Upper lobe of right lung (tissue), 1 donor: Measurements from ENCODE around the gene SMARCE1. TPM values are rescaled to one million over a fixed set of nuclear protein-coding genes. Genes with fewer than 3 reads are reported as not detected.

Experiments
- ATAC-seq: fragments of 200-7000 bp; cut with Tn5 transposase; one replicate; pipeline ENCODE4 v1.9.1; 2020; ENCODE audit warnings: mild to moderate bottlenecking, moderate library complexity
- DNase-seq: peaks from one replicate; pipeline ENCODE4 v3.0.0-alpha.2; 2020
- H3K27ac ChIP-seq: fragments of 200-600 bp; one replicate; pipeline ENCODE4 v1.8.0; 2022
- H3K27me3 ChIP-seq: fragments of 200-600 bp; one replicate; pipeline ENCODE4 v1.8.0; 2022; ENCODE audit warnings: mild to moderate bottlenecking
- H3K36me3 ChIP-seq: fragments of 200-600 bp; one replicate; pipeline ENCODE4 v1.8.0; 2022
- H3K4me1 ChIP-seq: fragments of 200-600 bp; one replicate; pipeline ENCODE4 v1.8.0; 2022
- H3K4me3 ChIP-seq: fragments of 200-600 bp; one replicate; pipeline ENCODE4 v1.8.0; 2022; ENCODE audit warnings: mild to moderate bottlenecking
- H3K9me3 ChIP-seq: fragments of 200-600 bp; one replicate; pipeline ENCODE4 v1.8.0; 2022
- intact Hi-C: fragments of 100-400 bp; cut with DNase I; formaldehyde crosslinking; loops from one replicate; pipeline ENCODE4 v1.11.0; 2022
- total RNA-seq: library from RNA; stranded (reverse); fragmentation: NEBNext Ultra II Directional; extraction: Animal tissue kit (Norgen Biotek cat#: 25700); gene quantifications from one replicate; pipeline ENCODE4 v1.2.1, GENCODE V29; 2021
- TF ChIP-seq, protein P1 (sequence below): fragments of 200-600 bp; IDR thresholded peaks from one replicate; pipeline ENCODE4 v1.8.0; 2022; ENCODE audit warnings: antibody characterized with exemption
- donor health status: DM: no; HTN: yes; CAD: no; lungs with severe emphysema.

SMARCE1 gene
- total RNA-seq, 1 donor from 2014 or later, result 80.2 TPM

DNA sequence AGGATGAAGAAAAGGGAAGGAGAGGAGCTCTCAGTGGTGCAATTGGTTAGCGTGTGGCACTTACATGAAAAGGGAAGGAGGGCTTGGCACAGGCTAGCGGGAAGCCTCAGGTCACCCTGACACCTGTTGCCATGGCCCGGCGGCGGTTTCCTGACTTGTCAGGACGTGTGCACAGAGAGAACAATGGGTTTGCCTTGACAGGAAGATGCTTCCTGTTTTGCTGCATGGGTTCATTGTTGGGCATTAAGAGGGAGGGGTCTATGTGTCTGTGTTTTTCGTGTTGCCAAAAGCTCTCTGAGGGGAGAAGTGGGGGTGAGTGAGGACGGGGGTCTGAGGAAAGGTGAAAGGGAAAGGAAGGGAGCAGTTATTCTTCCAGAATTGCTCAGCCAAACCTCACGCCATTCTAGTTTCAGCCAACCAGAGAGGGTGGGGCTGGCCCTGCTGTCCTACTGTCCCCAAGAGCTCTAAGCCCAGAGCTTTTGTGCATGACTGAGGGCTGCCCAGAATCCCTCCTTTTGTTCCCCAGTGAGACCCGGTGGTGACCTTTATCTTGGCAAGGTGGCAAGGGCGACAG lies 65.2 kb downstream of the SMARCE1 start:
- Histone ChIP-seq H3K9me3 (peaks cover 3% of the 10 kb centered on the region), H3K27ac (peak overlapping the region; percentile 66), H3K27me3 (no peaks in the 10 kb centered on the region), H3K4me1 (peaks cover 5% of the 10 kb centered on the region), H3K36me3 (no peaks in the 10 kb centered on the region), H3K4me3 (no peak overlapping the region)
- DNase-seq (peak; percentile 73), ATAC-seq (peak; percentile 80)
- intact Hi-C loops, result no loop called here
- TF ChIP-seq, protein P1, sequence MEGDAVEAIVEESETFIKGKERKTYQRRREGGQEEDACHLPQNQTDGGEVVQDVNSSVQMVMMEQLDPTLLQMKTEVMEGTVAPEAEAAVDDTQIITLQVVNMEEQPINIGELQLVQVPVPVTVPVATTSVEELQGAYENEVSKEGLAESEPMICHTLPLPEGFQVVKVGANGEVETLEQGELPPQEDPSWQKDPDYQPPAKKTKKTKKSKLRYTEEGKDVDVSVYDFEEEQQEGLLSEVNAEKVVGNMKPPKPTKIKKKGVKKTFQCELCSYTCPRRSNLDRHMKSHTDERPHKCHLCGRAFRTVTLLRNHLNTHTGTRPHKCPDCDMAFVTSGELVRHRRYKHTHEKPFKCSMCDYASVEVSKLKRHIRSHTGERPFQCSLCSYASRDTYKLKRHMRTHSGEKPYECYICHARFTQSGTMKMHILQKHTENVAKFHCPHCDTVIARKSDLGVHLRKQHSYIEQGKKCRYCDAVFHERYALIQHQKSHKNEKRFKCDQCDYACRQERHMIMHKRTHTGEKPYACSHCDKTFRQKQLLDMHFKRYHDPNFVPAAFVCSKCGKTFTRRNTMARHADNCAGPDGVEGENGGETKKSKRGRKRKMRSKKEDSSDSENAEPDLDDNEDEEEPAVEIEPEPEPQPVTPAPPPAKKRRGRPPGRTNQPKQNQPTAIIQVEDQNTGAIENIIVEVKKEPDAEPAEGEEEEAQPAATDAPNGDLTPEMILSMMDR, result no peak

DNA sequence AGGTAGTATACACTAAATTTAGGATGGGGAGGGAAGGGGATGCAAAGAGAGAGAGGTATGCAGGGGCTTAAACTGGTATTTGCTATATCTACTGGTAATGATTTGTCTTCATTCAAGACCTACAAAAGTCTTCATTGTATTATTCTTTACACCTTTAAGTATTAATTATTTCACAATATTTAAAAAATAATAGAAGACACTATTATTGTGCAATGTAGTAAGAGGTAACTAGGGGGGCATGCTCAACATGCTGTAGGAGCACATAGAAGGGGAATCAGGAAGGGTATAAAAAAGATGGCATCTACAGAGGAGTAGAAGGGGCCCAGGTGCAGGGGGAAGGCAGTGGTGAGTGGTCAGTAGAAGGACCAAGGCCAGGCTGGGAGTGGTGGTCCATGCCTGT lies 67.5 kb downstream of the SMARCE1 start:
- no peak for DNase-seq
- peaks cover 3% of the 10 kb centered on the region for H3K9me3 ChIP-seq
- H3K27me3 ChIP-seq, result no peaks in the 10 kb centered on the region
- intact Hi-C loops, result no loop called here
- H3K4me1 ChIP-seq, result peaks cover 5% of the 10 kb centered on the region
- no peak overlapping the region for H3K27ac ChIP-seq
- ATAC-seq, result no peak
- no peak overlapping the region for H3K4me3 ChIP-seq
- H3K36me3 ChIP-seq, result no peaks in the 10 kb centered on the region
- TF ChIP-seq, protein P1, result no peak

DNA sequence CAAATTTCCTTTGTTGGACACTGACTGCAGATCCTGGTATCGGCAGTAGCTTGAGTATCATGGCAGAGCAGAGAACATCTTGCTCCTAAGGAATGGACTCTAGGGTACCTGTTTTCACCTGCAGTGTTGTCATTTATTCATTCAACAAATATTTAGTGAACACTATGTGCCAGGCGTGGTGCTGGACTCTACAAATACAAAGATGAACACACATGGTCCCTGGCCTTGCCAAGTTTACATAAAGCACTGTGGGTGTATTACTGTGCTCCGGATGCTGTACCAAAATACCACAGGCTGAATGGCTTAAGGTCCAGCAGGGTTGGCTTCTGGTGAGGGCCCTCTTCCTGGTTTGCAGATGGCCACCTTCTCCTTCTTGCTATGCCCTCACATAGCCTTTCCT lies 68.1 kb downstream of the SMARCE1 start:
- DNase-seq (no peak), ATAC-seq (no peak)
- Histone ChIP-seq H3K4me3 (no peak overlapping the region), H3K27ac (no peak overlapping the region), H3K36me3 (no peaks in the 10 kb centered on the region), H3K27me3 (no peaks in the 10 kb centered on the region), H3K4me1 (peaks cover 5% of the 10 kb centered on the region), H3K9me3 (no peaks in the 10 kb centered on the region)
- intact Hi-C loops, result no loop called here
- TF ChIP-seq, protein P1, result no peak

DNA sequence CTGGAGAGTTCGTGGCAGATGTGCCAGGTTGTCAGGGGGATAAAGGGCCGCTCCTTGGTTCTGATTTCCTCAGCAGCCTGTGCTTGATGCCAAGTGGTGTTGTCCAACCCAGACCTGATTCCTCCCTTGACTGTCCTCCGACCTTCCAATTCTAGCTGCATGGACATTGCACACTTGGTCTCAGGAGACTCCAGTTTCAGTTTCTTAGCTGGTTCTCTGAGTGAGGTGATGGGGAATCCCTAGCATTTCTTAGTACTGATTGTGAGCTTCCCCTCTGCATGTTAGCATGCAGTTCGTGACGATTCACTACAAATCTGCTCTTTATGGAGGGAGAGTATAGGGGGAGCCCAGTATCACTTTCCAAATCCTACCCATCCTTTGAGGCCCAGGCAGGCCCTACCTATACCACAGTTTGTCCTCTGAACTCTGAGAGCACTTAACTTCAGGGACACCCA lies 70.0 kb downstream of the SMARCE1 start:
- no peak overlapping the region for H3K4me3 ChIP-seq
- DNase-seq (no peak), ATAC-seq (no peak)
- no peaks in the 10 kb centered on the region for H3K36me3 ChIP-seq
- H3K27me3 ChIP-seq, result no peaks in the 10 kb centered on the region
- intact Hi-C loops, result no loop called here
- no peak overlapping the region for H3K27ac ChIP-seq
- H3K4me1 ChIP-seq, result peaks cover 1% of the 10 kb centered on the region
- H3K9me3 ChIP-seq, result no peaks in the 10 kb centered on the region
- TF ChIP-seq, protein P1, result no peak

DNA sequence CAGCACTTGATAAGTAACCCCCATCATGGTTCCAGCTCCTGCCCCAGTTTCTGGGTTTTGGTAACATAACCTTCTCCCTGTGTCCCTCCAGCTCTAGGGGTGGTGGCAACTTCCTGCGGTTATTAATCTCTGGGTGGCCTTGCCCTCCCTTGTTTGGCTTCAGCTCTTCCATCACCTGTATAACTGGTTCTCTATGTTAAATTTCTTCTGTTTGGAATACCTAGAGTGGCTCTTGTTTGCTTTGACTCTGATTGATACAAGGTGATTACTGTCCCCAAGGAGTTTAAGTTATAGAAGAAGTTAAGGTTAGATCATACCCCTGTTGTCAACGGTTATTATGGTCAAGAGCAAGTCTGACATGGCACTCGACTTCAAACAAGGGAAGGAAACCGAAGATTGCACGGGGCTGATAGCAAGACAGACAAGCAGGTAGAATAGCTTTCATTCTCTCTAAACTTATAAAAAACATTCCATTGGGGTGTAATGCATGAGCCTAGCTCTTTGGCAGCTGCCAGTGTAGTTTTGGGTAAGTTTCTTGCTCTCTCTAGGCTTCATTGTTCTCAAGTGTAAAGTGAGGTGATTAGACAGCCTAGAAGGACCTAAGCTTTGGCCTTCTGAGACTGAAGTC lies 71.4 kb downstream of the SMARCE1 start:
- no peaks in the 10 kb centered on the region for H3K4me1 ChIP-seq
- H3K27ac ChIP-seq, result no peak overlapping the region
- no peak overlapping the region for H3K4me3 ChIP-seq
- no peak for ATAC-seq
- H3K9me3 ChIP-seq, result no peaks in the 10 kb centered on the region
- intact Hi-C loops, result no loop called here
- TF ChIP-seq, protein P1, result no peak
- no peaks in the 10 kb centered on the region for H3K36me3 ChIP-seq
- DNase-seq, result no peak
- no peaks in the 10 kb centered on the region for H3K27me3 ChIP-seq

Other genes with a start within 250 kb of the SMARCE1 start
- 3.3 TPM for gene TOP2A, start 229.9 kb downstream of the SMARCE1 start, total RNA-seq
- gene IGFBP4, start 204.4 kb downstream of the SMARCE1 start, total RNA-seq, result 381 TPM
- 0.78 TPM for gene TNS4, start 146.2 kb downstream of the SMARCE1 start, total RNA-seq
- gene CCR7, start 82.3 kb downstream of the SMARCE1 start, total RNA-seq, result 1.1 TPM
- 1.3 TPM for gene KRT222, start 17.4 kb upstream of the SMARCE1 start, total RNA-seq
- not detected for gene KRT24, start 55.9 kb upstream of the SMARCE1 start, total RNA-seq
- gene KRT25, start 107.5 kb upstream of the SMARCE1 start, total RNA-seq, result not detected
- gene KRT26, start 124.4 kb upstream of the SMARCE1 start, total RNA-seq, result not detected
- gene KRT27, start 134.7 kb upstream of the SMARCE1 start, total RNA-seq, result 0.55 TPM
- gene KRT28, start 152.1 kb upstream of the SMARCE1 start, total RNA-seq, result not detected
- 36.8 TPM for gene KRT10, start 174.8 kb upstream of the SMARCE1 start, total RNA-seq
- gene KRT12, start 219.4 kb upstream of the SMARCE1 start, total RNA-seq, result not detected
- gene KRT20, start 237.4 kb upstream of the SMARCE1 start, total RNA-seq, result not detected